H1 (cell line): Measurements from ENCODE around the gene ZC3H7B. TPM values are rescaled to one million over a fixed set of nuclear protein-coding genes. Genes with fewer than 3 reads are reported as not detected.
A peak's percentile ranks its signal among the peaks of the same experiment; 100 is the strongest.

ENCODE experiments used
- CTCF ChIA-PET: fragments of 300-600 bp; sonication (Branson Sonifier 250); formaldehyde crosslinking; loops from one replicate; lab custom pipeline; 2021; ENCODE audit not compliant: partially characterized antibody; lab: Charles Lee
- POLR2A ChIA-PET: fragments of 300-600 bp; sonication (Branson Sonifier 250); formaldehyde crosslinking; loops from one replicate; lab custom pipeline; 2021; ENCODE audit warnings: inconsistent platforms; ENCODE audit not compliant: partially characterized antibody; lab: Charles Lee
- DNase-seq, 2 experiments: peaks; one replicate each; pipeline versions ENCODE4 v3.0.0 to v3.0.0-alpha.2; 2010 to 2022; ENCODE audit warnings: low spot score in 2 of 2, low read depth in 1 of 2, mixed read lengths in 1 of 2
- FAIRE-seq: peaks from 2 replicates; lab custom pipeline; 2011; peaks lifted over from hg19 to GRCh38; lab: Jason Lieb, UNC
- H2AFZ ChIP-seq: 2 replicates; pipeline ENCODE4 v1.8.1; 2012; ENCODE audit warnings: low read length, inconsistent platforms
- H2AK5ac ChIP-seq: 2 replicates; pipeline ENCODE4 v1.6.1; 2013; ENCODE audit warnings: low read depth, low read length
- H2BK120ac ChIP-seq: replicated peaks from 2 replicates; pipeline ENCODE3; 2013; ENCODE audit warnings: low read depth, low read length, inconsistent platforms
- H2BK12ac ChIP-seq: 2 replicates; pipeline ENCODE4 v1.6.1; 2013; ENCODE audit warnings: low read depth, low read length
- H2BK15ac ChIP-seq: 2 replicates; pipeline ENCODE4 v1.6.1; 2013; ENCODE audit warnings: low read length
- H2BK20ac ChIP-seq: 2 replicates; pipeline ENCODE4 v1.6.1; 2013; ENCODE audit warnings: low read length
- H2BK5ac ChIP-seq: 2 replicates; pipeline ENCODE4 v1.6.1; 2013; ENCODE audit warnings: low read depth, low read length
- H3K14ac ChIP-seq: 2 replicates; pipeline ENCODE4 v1.6.1; 2013; ENCODE audit warnings: inconsistent platforms; ENCODE audit not compliant: insufficient read length
- H3K18ac ChIP-seq: 2 replicates; pipeline ENCODE4 v1.6.1; 2013; ENCODE audit warnings: low read length; ENCODE audit errors: extremely low read depth
- H3K23ac ChIP-seq: 2 replicates; pipeline ENCODE4 v1.6.1; 2013; ENCODE audit warnings: inconsistent platforms; ENCODE audit not compliant: insufficient read length
- H3K23me2 ChIP-seq: 2 replicates; pipeline ENCODE4 v1.6.1; 2013; ENCODE audit warnings: low read depth, low read length
- H3K27ac ChIP-seq: 2 replicates; pipeline ENCODE4 v1.6.1; 2011; ENCODE audit warnings: low read depth, low read length, inconsistent platforms
- H3K27me3 ChIP-seq, 4 experiments: replicated peaks in 1 of 4; 1 replicate in 1 of 4; 2 replicates in 3 of 4; pipeline versions ENCODE4 v1.6.1 to v1.8.1; 2011 to 2013; ENCODE audit warnings: low read length in 3 of 4, mild to moderate bottlenecking in 3 of 4, inconsistent platforms in 2 of 4, mixed read lengths in 2 of 4, moderate library complexity in 1 of 4; ENCODE audit not compliant: control insufficient read depth in 3 of 4, insufficient read depth in 3 of 4; ENCODE audit errors: extremely low read depth in 1 of 4
- H3K36me3 ChIP-seq, 4 experiments: 2 replicates each; pipeline versions ENCODE4 v1.6.1 to v1.8.1; 2011 to 2013; ENCODE audit warnings: mild to moderate bottlenecking in 4 of 4, low read length in 3 of 4, moderate library complexity in 2 of 4, control low read depth in 1 of 4, inconsistent platforms in 1 of 4; ENCODE audit not compliant: insufficient read depth in 4 of 4, control insufficient read depth in 2 of 4
- H3K4ac ChIP-seq: replicated peaks from 2 replicates; pipeline ENCODE3; 2013; ENCODE audit warnings: low read length, low read depth, mixed read lengths, inconsistent platforms; ENCODE audit not compliant: insufficient read length
- H3K4me1 ChIP-seq, 4 experiments: replicated peaks in 1 of 4; 1 replicate in 1 of 4; 2 replicates in 3 of 4; pipeline versions ENCODE4 v1.6.1 to v1.8.1; 2011 to 2013; ENCODE audit warnings: low read length in 3 of 4, inconsistent platforms in 2 of 4, mixed read lengths in 1 of 4; ENCODE audit not compliant: insufficient read depth in 4 of 4, control insufficient read depth in 3 of 4
- H3K4me2 ChIP-seq, 2 experiments: 2 replicates each; pipeline versions ENCODE4 v1.6.1 to v1.8.1; 2011 to 2013; ENCODE audit warnings: low read depth in 2 of 2, low read length in 2 of 2, control low read depth in 1 of 2, inconsistent platforms in 1 of 2, mild to moderate bottlenecking in 1 of 2; ENCODE audit not compliant: insufficient read depth in 1 of 2
- H3K4me3 ChIP-seq, 4 experiments: fragments of 200-600, 300-600 bp in 1 of 4; sonication (generic), shearing (Covaris generic), sonication (Bioruptor Twin) in 1 of 4; 2 replicates each; pipeline versions ENCODE4 v1.5.1 to v1.8.1; 2011 to 2016; ENCODE audit warnings: low read length in 4 of 4, low read depth in 3 of 4, control low read depth in 2 of 4, inconsistent platforms in 2 of 4, mild to moderate bottlenecking in 2 of 4, mixed read lengths in 1 of 4, moderate library complexity in 1 of 4; ENCODE audit not compliant: insufficient read depth in 2 of 4; ENCODE audit errors: extremely low read depth in 1 of 4
- H3K56ac ChIP-seq: replicated peaks from 2 replicates; pipeline ENCODE3; 2013; ENCODE audit warnings: low read depth, mild to moderate bottlenecking, mixed read lengths, low read length, inconsistent platforms; ENCODE audit not compliant: insufficient read length
- H3K79me1 ChIP-seq: 2 replicates; pipeline ENCODE4 v1.6.1; 2013; ENCODE audit warnings: low read depth, low read length, control low read depth
- H3K79me2 ChIP-seq, 2 experiments: 2 replicates each; pipeline versions ENCODE4 v1.6.1 to v1.8.1; 2012 to 2013; ENCODE audit warnings: low read length in 2 of 2, mild to moderate bottlenecking in 2 of 2, inconsistent platforms in 1 of 2; ENCODE audit not compliant: insufficient read depth in 2 of 2, control insufficient read depth in 1 of 2
- H3K9ac ChIP-seq, 4 experiments: replicated peaks in 1 of 4; 1 replicate in 1 of 4; 2 replicates in 3 of 4; pipeline versions ENCODE4 v1.6.1 to v1.8.1; 2011 to 2013; ENCODE audit warnings: low read depth in 3 of 4, low read length in 3 of 4, control low read depth in 2 of 4, mild to moderate bottlenecking in 2 of 4, moderate library complexity in 2 of 4, inconsistent platforms in 1 of 4; ENCODE audit errors: extremely low read depth in 1 of 4
- H3K9me3 ChIP-seq, 2 experiments: 2 replicates each; pipeline versions ENCODE4 v1.6.1 to v1.8.1; 2012 to 2013; ENCODE audit warnings: mild to moderate bottlenecking in 2 of 2, moderate library complexity in 2 of 2, control low read depth in 1 of 2, inconsistent platforms in 1 of 2, low read depth in 1 of 2, low read length in 1 of 2, mixed read lengths in 1 of 2; ENCODE audit not compliant: insufficient read depth in 2 of 2
- H4K20me1 ChIP-seq, 2 experiments: replicated peaks in 1 of 2; 2 replicates each; pipeline versions ENCODE3 to v1.8.1; 2011 to 2013; ENCODE audit warnings: inconsistent platforms in 2 of 2, low read length in 2 of 2, mild to moderate bottlenecking in 1 of 2; ENCODE audit not compliant: insufficient read depth in 2 of 2, control insufficient read depth in 1 of 2
- H4K5ac ChIP-seq: 2 replicates; pipeline ENCODE4 v1.6.1; 2013; ENCODE audit warnings: low read length, low read depth, mixed read lengths, inconsistent platforms; ENCODE audit not compliant: insufficient read length
- H4K8ac ChIP-seq: 2 replicates; pipeline ENCODE4 v1.8.0; 2013; ENCODE audit warnings: mild to moderate bottlenecking, moderate library complexity, low read length, inconsistent platforms; ENCODE audit not compliant: insufficient read depth; ENCODE audit errors: extremely low read depth
- H4K91ac ChIP-seq: replicated peaks from 2 replicates; pipeline ENCODE3; 2013; ENCODE audit warnings: low read length, mixed read lengths, inconsistent platforms; ENCODE audit not compliant: insufficient read length
- BACH1 ChIP-seq: IDR thresholded peaks from 2 replicates; pipeline ENCODE4 v1.6.1; 2012; ENCODE audit warnings: low read length, improper control_type of control experiment
- CREB1 ChIP-seq: IDR thresholded peaks from 2 replicates; pipeline ENCODE4 v1.6.1; 2012; ENCODE audit warnings: inconsistent platforms
- CTBP2 ChIP-seq: IDR thresholded peaks from 2 replicates; pipeline ENCODE4 v1.7.0; 2011; ENCODE audit warnings: borderline replicate concordance, mild to moderate bottlenecking, moderate library complexity, mixed read lengths, low read length; ENCODE audit not compliant: insufficient read depth, insufficient read length
- EGR1 ChIP-seq: IDR thresholded peaks from 2 replicates; pipeline ENCODE4 v1.6.1; 2011; ENCODE audit warnings: low read depth, low read length, borderline replicate concordance
- MAFK ChIP-seq: IDR thresholded peaks from 2 replicates; pipeline ENCODE4 v1.6.1; 2012; ENCODE audit warnings: low read depth, mild to moderate bottlenecking, improper control_type of control experiment, low read length
- RAD21 ChIP-seq, 2 experiments: IDR thresholded peaks in 1 of 2; conservative IDR thresholded peaks in 1 of 2; 2 replicates each; pipeline ENCODE4 v1.6.1; 2011; ENCODE audit warnings: low read depth in 2 of 2, low read length in 2 of 2, improper control_type of control experiment in 1 of 2, inconsistent platforms in 1 of 2, mild to moderate bottlenecking in 1 of 2, moderate library complexity in 1 of 2
- SIN3A ChIP-seq, 2 experiments: IDR thresholded peaks in 1 of 2; conservative IDR thresholded peaks in 1 of 2; 2 replicates each; pipeline ENCODE4 v1.6.1; 2011 to 2012; ENCODE audit warnings: low read length in 2 of 2, improper control_type of control experiment in 1 of 2, low read depth in 1 of 2, mild to moderate bottlenecking in 1 of 2
- TAF1 ChIP-seq: IDR thresholded peaks from 2 replicates; pipeline ENCODE4 v1.6.1; 2011; ENCODE audit warnings: mild to moderate bottlenecking, low read depth, low read length
- TAF7 ChIP-seq: optimal IDR thresholded peaks from 2 replicates; pipeline ENCODE3; 2011; ENCODE audit warnings: low read depth, mild to moderate bottlenecking, inconsistent platforms, low read length, moderate library complexity, borderline replicate concordance
- YY1 ChIP-seq: IDR thresholded peaks from 2 replicates; pipeline ENCODE4 v1.6.1; 2011; ENCODE audit warnings: low read depth, mild to moderate bottlenecking, low read length
- WGBS, 2 experiments: shearing (Covaris generic) in 1 of 2; methylation state at CpG; one replicate each; pipeline versions ENCODE4 v1.1.6 to v1.1.7; 2013 to 2015; ENCODE audit warnings: low lambda C conversion rate in 2 of 2, mixed read lengths in 2 of 2, inconsistent platforms in 1 of 2, low coverage in 1 of 2, missing lambda C conversion rate in 1 of 2; ENCODE audit not compliant: insufficient replicate concordance in 2 of 2, insufficient coverage in 1 of 2, insufficient read length in 1 of 2; ENCODE audit errors: extremely low coverage in 1 of 2, missing lambda C conversion rate in 1 of 2; 5-methylcytosine and 5-hydroxymethylcytosine counted together
- polyA plus RNA-seq, 7 experiments: library from polyadenylated mRNA; depleted of rRNA in 3 of 7; stranded (reverse) in 5 of 7; unstranded in 2 of 7; fragments of >200 nt in 5 of 7; fragments of 200-250 nt in 2 of 7; gene quantifications; 1 replicate in 5 of 7; 2 replicates in 1 of 7; 4 replicates in 1 of 7; pipeline versions ENCODE4 v1.2.1 to v1.2.3, GENCODE V29; 2011 to 2013; ENCODE audit warnings: missing spikeins in 2 of 7, mixed read lengths in 2 of 7
- total RNA-seq: library from RNA; stranded (reverse); fragmentation: NEBNext Ultra II Directional; extraction: Animal tissue kit (Norgen Biotek cat#: 25700); gene quantifications from 2 replicates; pipeline ENCODE4 v1.2.1, GENCODE V29; 2021
- TF ChIP-seq, protein P1 (sequence below): IDR thresholded peaks from 2 replicates; pipeline ENCODE4 v1.6.1; 2012; ENCODE audit warnings: inconsistent platforms

Gene ZC3H7B
- total and polyA plus RNA-seq, 2 of the 8 experiments (the other 6 are each of a cell fraction or from before 2014, with no cell fraction given), result 35.5 to 78.6 TPM

DNA sequence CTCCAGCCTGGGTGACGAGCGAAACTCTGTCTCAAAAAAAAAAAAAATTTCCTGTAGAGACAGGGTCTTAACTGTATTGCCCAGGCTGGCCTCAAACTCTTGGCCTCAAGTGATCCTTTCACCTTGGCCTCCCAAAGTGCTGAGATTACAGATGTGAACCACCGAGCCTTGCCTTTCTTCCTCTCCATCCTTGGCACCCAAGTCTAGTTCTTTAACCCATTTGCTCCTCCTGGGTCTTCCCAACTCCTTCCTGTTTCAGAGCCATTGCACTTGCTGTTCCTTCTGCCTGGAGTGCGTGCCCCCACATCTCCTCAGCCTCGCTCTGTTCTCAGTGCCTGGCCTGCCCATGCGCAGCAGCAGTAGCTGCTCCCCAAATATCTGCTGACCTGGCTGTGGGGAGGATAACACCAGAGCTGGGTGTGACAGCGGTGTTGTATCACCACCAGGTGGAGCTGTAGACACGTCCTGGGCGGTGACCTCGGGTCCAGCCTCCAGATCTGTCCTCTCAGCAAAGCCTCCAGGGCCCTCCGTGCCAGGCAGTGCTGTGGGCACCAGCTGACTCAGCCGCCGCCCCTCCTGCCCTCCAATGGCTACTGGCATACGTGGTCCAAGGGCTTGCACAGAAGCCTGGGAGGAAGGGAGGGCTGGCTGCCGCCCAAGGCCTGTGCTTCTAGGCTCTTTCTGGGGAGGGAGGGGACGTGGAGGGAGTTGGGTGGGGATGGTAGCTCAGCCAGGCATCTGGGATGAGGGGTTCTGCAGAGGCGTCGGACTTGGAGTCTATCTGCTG is 102.4 kb downstream of the ZC3H7B start:
- Histone ChIP-seq H2BK12ac (no peak overlapping the region; the same call in 1 of the 2 replicates), H2BK5ac (no peak overlapping the region), H3K56ac (no peak overlapping the region), H4K20me1 (no peaks in the 10 kb centered on the region), H3K4me2 (peak overlapping the region in 1 of 2 experiments; percentile 38; a peak in 1 of 4 replicates), H3K27me3 (no peaks in the 10 kb centered on the region), H3K79me1 (no peaks in the 10 kb centered on the region), H3K14ac (no peak overlapping the region), H3K36me3 (no peaks in the 10 kb centered on the region), H3K4ac (no peak overlapping the region), H4K8ac (peak overlapping the region; percentile 78), H3K4me3 (no peak overlapping the region), H3K23ac (no peak overlapping the region), H3K9me3 (no peaks in the 10 kb centered on the region), H2AK5ac (no peak overlapping the region), H4K91ac (no peak overlapping the region), H2BK120ac (no peak overlapping the region), H2AFZ (peak overlapping the region; percentile 93), H3K4me1 (peaks cover 0 to under 1% (median 0%) of the 10 kb centered on the region in 4 experiments; a peak in 1 of 7 replicates), H3K9ac (no peak overlapping the region), H3K27ac (no peak overlapping the region), H2BK15ac (no peak overlapping the region), H2BK20ac (no peak overlapping the region), H4K5ac (no peak overlapping the region), H3K79me2 (no peaks in the 10 kb centered on the region), H3K18ac (no peak overlapping the region), H3K23me2 (no peaks in the 10 kb centered on the region)
- ChIA-PET CTCF (interaction anchor here (0.5 to 15.8 kb wide), 46 partner anchors 8 to 194 kb away, joined by 3 to 269 read pairs (median 6); partner anchors contain the start of genes ACO2, PHF5A, PMM1 and TOB2), POLR2A (interaction anchor here (0.7 to 9.8 kb wide), 16 partner anchors 11 to 140 kb away, joined by 3 to 106 read pairs (median 4); partner anchors contain the start of genes ACO2, PHF5A, POLR3H and TOB2)
- DNase-seq (peak; percentile 66 to 90), FAIRE-seq (peak; percentile 72)
- 35% methylated on average over 15 of the region's 18 CpGs; no CpG with 5 or more reads in 1 of the 2 experiments for WGBS, 2 experiments
- TF ChIP-seq YY1 (peak; percentile 77), CREB1 (peak; percentile 51; the same call in 1 of the 2 replicates), TAF1 (no peak), BACH1 (peak; percentile 80), MAFK (peak; percentile 94), CTBP2 (no peak), SIN3A (conservative IDR thresholded peaks at IDR 0.05 in 1 of 2, IDR thresholded peaks at IDR 0.05 in 1 of 2; ENCODE audit: low read depth in 1 of 2, low read length in 2 of 2) (peak in 1 of 2 experiments; percentile 63; a peak in 1 of 4 replicates), TAF7 (peak; percentile 20), RAD21 (IDR thresholded peaks at IDR 0.05 in 1 of 2, conservative IDR thresholded peaks at IDR 0.05 in 1 of 2; ENCODE audit: low read depth in 2 of 2, low read length in 2 of 2) (peak; percentile 99), EGR1 (no peak)
- TF ChIP-seq, protein P1, sequence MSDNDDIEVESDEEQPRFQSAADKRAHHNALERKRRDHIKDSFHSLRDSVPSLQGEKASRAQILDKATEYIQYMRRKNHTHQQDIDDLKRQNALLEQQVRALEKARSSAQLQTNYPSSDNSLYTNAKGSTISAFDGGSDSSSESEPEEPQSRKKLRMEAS, result peak; percentile 49
